GM12864 (cell line): ENCODE results near the gene NCLN.

Source experiments
- DNase-seq: peaks from one replicate; pipeline ENCODE4 v3.0.0-alpha.2; 2011; ENCODE audit warnings: low read depth
- H3K4me3 ChIP-seq: 2 replicates; pipeline ENCODE4 v1.5.1; 2011; ENCODE audit warnings: mild to moderate bottlenecking, low read depth, low read length, control low read depth
- TF ChIP-seq, protein P1 (sequence below): IDR thresholded peaks from 2 replicates; pipeline ENCODE4 v1.5.1; 2011; ENCODE audit warnings: low read depth, mild to moderate bottlenecking, moderate library complexity, low read length, control low read depth, inconsistent platforms; ENCODE audit errors: missing control alignments

Gene NCLN

DNA sequence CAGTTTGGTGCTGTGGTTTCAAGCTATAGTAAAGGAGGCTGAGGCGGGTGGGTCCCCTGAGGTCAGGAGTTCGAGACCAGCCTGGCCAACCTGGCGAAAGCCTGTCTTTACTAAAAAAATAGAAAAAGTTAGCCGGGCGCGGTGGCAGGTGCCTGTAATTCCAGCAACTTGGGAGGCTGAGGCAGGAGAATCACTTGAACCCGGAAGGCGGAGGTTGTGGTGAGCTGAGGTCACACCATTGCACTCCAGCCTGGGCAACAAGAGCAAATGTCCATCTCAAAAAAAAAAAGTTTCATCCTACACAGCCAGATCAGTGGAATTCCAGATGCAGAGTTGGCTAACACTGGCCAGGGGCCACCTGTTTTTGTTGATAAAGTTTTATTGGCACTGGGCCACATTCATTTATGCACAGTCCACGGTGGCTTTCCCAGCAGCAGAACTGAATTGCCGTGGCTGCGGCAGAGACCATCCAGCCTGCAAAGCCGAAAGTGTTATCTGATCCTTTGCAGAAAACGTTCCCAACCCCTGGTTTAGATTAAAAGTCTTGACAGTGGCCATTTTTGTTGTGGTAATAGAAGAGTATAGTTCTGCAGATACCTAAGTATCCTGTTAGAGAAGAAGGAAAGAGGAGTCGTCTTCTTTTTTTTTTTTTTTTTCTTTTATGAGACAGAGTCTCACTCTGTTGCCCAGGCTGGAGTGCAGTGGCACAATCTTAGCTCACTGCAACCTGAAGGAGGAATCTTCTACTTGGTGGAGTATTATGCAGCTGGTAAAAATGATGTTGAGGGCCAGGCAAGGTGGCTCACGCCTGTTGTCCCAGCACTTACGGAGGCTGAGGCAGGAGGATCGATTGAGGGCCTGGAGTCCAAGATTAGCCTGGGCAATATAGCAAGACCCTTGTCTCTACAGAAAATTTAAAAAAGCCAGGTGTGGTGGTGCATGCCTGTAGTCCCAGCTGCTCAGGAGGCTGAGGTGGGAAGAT lies 8.7 kb downstream of the NCLN start:
- no peak for DNase-seq
- TF ChIP-seq, protein P1, sequence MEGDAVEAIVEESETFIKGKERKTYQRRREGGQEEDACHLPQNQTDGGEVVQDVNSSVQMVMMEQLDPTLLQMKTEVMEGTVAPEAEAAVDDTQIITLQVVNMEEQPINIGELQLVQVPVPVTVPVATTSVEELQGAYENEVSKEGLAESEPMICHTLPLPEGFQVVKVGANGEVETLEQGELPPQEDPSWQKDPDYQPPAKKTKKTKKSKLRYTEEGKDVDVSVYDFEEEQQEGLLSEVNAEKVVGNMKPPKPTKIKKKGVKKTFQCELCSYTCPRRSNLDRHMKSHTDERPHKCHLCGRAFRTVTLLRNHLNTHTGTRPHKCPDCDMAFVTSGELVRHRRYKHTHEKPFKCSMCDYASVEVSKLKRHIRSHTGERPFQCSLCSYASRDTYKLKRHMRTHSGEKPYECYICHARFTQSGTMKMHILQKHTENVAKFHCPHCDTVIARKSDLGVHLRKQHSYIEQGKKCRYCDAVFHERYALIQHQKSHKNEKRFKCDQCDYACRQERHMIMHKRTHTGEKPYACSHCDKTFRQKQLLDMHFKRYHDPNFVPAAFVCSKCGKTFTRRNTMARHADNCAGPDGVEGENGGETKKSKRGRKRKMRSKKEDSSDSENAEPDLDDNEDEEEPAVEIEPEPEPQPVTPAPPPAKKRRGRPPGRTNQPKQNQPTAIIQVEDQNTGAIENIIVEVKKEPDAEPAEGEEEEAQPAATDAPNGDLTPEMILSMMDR = no peak
- H3K4me3 ChIP-seq = no peak overlapping the region

DNA sequence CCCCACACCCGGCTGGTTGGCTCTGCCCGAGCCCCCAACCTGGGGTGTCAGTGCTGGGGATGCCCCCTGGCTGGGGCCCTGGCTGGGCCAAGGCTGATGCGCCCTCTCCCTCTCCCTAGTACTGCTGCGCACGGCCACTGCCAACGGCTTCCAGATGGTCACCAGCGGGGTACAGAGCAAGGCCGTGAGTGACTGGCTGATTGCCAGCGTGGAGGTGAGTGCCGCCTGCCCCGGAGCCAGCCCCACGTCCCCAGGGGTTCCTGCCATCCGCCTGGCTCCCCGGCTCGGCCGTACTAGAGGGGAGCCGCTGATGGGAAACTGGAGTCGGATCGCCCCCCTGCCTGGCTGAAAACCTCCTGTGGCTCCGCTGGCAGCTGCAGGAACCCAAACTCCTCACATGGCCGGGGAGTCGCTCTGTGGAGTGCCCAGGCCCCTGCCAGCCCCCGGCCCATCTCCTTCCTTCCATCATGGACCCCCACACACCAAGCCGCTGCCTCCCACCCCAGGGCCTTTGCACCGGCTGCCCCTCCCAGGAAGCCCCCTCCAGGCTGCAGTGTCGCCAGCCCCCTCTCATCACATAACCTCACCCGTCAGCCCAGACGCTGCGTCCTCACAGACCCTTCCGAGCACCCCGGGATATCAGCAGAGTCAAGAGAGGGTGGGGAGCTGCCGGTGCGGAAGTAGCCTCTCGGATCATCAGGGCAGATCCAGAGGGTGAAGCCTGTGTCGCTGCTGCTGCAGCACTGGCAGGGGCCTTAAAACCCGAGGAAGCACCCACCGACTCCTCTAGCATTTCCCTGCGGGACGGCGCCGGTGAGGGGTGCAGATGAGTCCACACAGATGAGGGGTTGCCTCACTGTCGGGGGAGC lies 10.6 kb downstream of the NCLN start:
- TF ChIP-seq, protein P1 = no peak
- no peak for DNase-seq
- no peak overlapping the region for H3K4me3 ChIP-seq

DNA sequence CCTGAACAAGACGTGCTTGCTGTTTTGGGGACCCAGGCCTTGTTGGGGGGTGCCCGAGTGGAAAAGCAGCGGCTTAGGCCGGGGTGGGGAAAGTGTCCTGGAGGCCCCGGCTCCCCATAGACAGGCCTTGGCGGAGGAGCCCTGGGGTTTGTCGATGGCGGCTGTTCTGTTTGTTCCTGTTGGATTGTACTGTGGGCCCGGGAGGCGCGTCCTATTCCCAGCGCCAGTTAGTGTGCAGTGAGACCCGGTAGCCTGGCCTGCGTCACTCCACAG lies 11.1 kb downstream of the NCLN start:
- TF ChIP-seq, protein P1 = no peak
- no peak for DNase-seq
- no peak overlapping the region for H3K4me3 ChIP-seq

DNA sequence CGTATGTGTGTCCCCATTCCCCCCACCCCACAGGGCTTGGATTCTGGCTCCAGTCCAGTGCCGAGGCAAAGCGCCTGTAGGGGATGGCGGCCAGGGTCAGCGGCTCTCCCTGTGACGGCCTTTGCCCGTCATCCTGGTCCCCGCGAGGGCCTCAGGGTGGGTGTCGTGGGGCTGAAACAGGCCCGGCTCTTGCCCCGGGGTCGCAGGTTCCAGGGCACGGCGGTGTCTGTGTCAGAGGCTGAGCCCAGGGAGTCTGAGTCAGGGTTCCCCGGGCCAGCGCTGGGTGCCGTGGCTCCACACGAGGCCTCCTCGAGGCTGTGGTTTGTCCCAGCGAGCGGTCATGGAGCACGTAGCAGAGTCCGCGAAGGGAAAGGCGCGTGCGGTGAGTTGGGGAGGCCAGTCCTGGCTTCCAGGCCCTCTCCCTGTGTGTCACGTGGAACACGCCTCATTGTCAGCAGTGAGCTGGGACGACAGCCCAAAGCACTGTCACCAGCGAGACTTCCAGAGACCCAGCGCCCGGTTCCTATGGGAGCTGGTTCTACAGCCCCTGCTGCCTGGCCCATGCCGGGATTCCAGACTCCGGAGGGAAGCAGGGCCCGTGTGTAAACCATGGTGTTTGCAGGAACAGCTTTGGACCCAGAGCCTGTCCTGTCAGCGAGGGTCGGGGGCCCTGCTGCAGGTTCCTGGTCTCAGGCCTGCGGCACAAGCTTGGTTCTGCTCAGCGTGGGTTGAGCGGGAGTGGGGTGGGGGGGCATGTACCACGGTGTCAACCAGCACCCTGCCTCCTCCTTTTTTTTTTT lies 13.4 kb downstream of the NCLN start:
- H3K4me3 ChIP-seq = no peak overlapping the region
- TF ChIP-seq, protein P1 = no peak
- no peak for DNase-seq

DNA sequence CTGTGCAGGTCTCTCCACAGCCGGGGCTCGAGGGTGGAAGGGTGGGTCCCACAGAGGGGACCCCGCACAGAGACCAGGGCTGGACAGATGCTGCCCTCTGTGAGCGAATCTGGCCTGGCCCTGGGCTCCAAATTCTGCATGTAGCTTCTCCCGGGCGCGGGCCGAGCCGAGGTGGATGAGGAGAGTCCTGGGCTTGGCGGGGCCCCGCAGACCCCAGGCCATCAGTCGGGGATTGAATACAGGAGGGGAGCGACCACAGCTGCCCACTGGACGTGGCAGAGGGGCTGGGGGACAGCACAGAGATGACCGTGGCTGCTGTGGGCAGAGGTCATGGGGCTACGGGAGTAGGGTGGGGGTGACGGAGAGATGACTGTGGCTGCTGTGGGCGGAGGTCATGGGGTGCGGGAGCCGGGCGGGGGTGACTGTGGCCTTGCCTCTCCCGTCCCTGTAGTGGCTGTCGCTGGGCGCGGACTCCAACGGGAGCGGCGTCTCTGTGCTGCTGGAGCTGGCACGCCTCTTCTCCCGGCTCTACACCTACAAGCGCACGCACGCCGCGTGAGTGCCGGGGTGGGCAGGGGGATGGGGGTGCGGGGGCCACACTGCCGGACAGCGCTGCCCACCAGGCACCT lies 15.5 kb downstream of the NCLN start:
- no peak for DNase-seq
- H3K4me3 ChIP-seq = no peak overlapping the region
- TF ChIP-seq, protein P1 = no peak

DNA sequence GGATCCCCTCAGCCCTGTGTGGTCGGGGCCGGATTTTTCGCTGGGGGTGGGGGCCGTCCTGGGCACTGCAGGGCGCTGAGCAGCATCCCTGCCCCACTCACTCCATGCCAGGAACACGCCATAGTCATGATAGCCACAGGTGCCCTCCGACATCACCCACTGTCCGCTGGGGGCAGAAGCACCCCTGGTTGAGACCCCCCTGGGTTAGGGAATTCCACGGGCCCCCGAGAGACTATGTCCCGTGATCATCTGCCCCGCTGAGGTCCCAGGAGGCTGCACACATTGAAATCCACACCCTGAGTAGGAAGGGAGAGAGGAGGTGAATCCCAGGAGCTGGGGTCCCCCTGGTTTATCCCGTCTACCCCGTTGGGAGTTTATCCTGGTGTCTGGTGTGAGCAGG lies 16.2 kb downstream of the NCLN start:
- no peak for DNase-seq
- no peak overlapping the region for H3K4me3 ChIP-seq
- TF ChIP-seq, protein P1 = no peak
